Measurements from ENCODE around the gene BCAT1.

Gene BCAT1

GRCh38 chr12:24803430-24804245 is 145.3 kb downstream of the BCAT1 start:
- Histone ChIP-seq H3K4me1 (ENCODE audit: control insufficient read depth in 1 of 2, insufficient read depth in 1 of 2, low read depth in 1 of 2, low read length in 1 of 2) (peaks cover 0 to 9% of the 10 kb centered on the region in 2 experiments), H3K27me3 (no peaks in the 10 kb centered on the region), H3K27ac (no peak overlapping the region), H3K9me3 (no peaks in the 10 kb centered on the region), H3K4me3 (ENCODE audit: low read depth in 1 of 2, low read length in 1 of 2) (no peak overlapping the region), H3K36me3 (no peaks in the 10 kb centered on the region)
- TF ChIP-seq, protein P1, sequence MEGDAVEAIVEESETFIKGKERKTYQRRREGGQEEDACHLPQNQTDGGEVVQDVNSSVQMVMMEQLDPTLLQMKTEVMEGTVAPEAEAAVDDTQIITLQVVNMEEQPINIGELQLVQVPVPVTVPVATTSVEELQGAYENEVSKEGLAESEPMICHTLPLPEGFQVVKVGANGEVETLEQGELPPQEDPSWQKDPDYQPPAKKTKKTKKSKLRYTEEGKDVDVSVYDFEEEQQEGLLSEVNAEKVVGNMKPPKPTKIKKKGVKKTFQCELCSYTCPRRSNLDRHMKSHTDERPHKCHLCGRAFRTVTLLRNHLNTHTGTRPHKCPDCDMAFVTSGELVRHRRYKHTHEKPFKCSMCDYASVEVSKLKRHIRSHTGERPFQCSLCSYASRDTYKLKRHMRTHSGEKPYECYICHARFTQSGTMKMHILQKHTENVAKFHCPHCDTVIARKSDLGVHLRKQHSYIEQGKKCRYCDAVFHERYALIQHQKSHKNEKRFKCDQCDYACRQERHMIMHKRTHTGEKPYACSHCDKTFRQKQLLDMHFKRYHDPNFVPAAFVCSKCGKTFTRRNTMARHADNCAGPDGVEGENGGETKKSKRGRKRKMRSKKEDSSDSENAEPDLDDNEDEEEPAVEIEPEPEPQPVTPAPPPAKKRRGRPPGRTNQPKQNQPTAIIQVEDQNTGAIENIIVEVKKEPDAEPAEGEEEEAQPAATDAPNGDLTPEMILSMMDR (IDR thresholded peaks at IDR 0.05), result no peak

DNA sequence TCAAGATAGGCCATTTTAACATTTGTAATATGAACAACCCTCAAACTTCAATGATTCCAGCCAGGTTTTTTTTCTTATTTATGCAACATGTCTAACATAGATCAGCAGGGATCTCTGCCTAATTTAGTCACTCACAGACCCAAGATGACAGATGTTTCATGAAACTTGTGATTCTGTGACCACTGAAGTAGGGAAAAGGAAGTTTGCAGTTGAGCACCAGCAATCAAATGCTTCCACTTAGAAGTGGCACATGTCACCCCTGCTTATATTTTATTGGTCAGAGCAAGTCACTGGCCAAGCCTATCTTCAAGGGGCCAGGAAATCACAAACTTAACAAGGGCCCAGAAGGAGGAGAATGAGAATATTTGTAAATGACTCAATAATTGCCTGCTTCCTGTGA is 150.6 kb downstream of the BCAT1 start:
- Histone ChIP-seq H3K27ac (no peak overlapping the region), H3K9me3 (no peaks in the 10 kb centered on the region), H3K4me1 (ENCODE audit: control insufficient read depth in 1 of 2, insufficient read depth in 1 of 2, low read depth in 1 of 2, low read length in 1 of 2) (peaks cover 5% of the 10 kb centered on the region in 2 experiments), H3K27me3 (no peaks in the 10 kb centered on the region), H3K36me3 (no peaks in the 10 kb centered on the region), H3K4me3 (ENCODE audit: low read depth in 1 of 2, low read length in 1 of 2) (no peak overlapping the region)
- TF ChIP-seq, protein P1 (IDR thresholded peaks at IDR 0.05), result no peak

DNA sequence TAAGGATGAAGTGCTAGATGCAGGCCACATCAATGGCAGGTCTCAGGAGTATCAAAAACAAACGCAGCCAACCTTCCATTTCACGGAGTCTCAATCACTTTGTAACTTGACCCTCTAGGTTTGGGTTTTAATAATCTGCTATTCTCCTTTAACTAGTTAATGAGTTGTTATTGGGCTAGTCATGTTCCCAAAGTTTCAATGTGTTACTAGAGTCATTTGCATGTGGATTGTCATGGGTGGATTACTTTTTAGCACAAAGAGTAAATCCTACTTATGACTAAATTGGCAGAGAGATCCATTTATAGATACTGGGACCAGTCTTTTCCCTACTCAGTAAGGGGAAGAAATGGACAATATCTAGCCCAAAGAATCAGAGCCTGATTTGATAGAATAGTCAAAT is 151.0 kb downstream of the BCAT1 start:
- no peaks in the 10 kb centered on the region for H3K36me3 ChIP-seq
- H3K27me3 ChIP-seq, result no peaks in the 10 kb centered on the region
- H3K9me3 ChIP-seq, result no peaks in the 10 kb centered on the region
- no peak overlapping the region for H3K4me3 ChIP-seq (ENCODE audit: low read depth in 1 of 2, low read length in 1 of 2)
- H3K27ac ChIP-seq, result no peak overlapping the region
- TF ChIP-seq, protein P1 (IDR thresholded peaks at IDR 0.05), result no peak
- H3K4me1 ChIP-seq (ENCODE audit: control insufficient read depth in 1 of 2, insufficient read depth in 1 of 2, low read depth in 1 of 2, low read length in 1 of 2), result peaks cover 5% of the 10 kb centered on the region in 2 experiments

DNA sequence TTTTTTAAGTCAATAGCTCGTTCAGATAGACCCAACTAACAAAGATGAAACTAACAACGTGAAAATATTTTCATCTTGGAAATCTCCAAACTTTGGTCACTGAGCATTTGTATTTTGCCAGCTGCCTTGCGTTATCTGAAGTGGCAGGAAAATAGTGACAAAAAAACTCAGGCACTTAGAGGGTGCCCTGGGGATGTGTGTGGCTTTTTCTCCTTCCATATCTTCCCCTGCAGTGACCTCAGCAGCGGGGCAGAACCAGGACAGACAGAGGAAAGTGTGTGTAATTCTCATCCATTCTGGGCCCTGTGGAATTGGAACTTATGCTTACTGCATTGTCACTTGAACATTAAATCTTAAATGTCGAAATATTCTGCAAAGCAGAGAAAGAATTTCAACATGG is 152.0 kb downstream of the BCAT1 start:
- Histone ChIP-seq H3K9me3 (no peaks in the 10 kb centered on the region), H3K27me3 (no peaks in the 10 kb centered on the region)

GRCh38 chr12:24795699-24796347 is 153.1 kb downstream of the BCAT1 start:
- TF ChIP-seq, protein P1 (IDR thresholded peaks at IDR 0.05), result no peak
- no peaks in the 10 kb centered on the region for H3K27me3 ChIP-seq
- no peaks in the 10 kb centered on the region for H3K36me3 ChIP-seq
- H3K9me3 ChIP-seq, result no peaks in the 10 kb centered on the region
- H3K4me3 ChIP-seq (ENCODE audit: low read depth in 1 of 2, low read length in 1 of 2), result peak overlapping the region in 1 of 2 experiments; percentile 42
- H3K4me1 ChIP-seq (ENCODE audit: control insufficient read depth in 1 of 2, insufficient read depth in 1 of 2, low read depth in 1 of 2, low read length in 1 of 2), result peaks cover 5% of the 10 kb centered on the region in 2 experiments
- H3K27ac ChIP-seq, result no peak overlapping the region

More for the DNA sequence above, 152.0 kb downstream of the BCAT1 start:
- no peak overlapping the region for H3K27ac ChIP-seq
- TF ChIP-seq, protein P1 (IDR thresholded peaks at IDR 0.05), result no peak
- H3K4me3 ChIP-seq (ENCODE audit: low read depth in 1 of 2, low read length in 1 of 2), result no peak overlapping the region
- H3K4me1 ChIP-seq (ENCODE audit: control insufficient read depth in 1 of 2, insufficient read depth in 1 of 2, low read depth in 1 of 2, low read length in 1 of 2), result peaks cover 5% of the 10 kb centered on the region in 2 experiments
- no peaks in the 10 kb centered on the region for H3K36me3 ChIP-seq

All from neutrophil (primary cell).